Naive thymus-derived CD4-positive, alpha-beta T cell (primary cell): Measurements from ENCODE around the gene TMPRSS12. TPM values are rescaled to one million over a fixed set of nuclear protein-coding genes. Genes with fewer than 3 reads are reported as not detected.
A peak's percentile ranks its signal among the peaks of the same experiment; 100 is the strongest.
"Not testable (repeated sequence)": the region's sequence is repeated elsewhere in the genome, so short reads cannot be mapped to it uniquely, and the experiment has no call there.

Experiments used
- ATAC-seq: fragments of 150-1000 bp; cut with Tn5 transposase; 2 replicates; pipeline ENCODE4 v1.10.0; 2021; ENCODE audit warnings: mild to moderate bottlenecking, moderate library complexity
- CTCF ChIA-PET: fragments of 350-600 bp; sonication (Branson Sonifier 250); formaldehyde crosslinking; loops from one replicate; lab custom pipeline; 2021; ENCODE audit warnings: antibody characterized with exemption; lab: Charles Lee
- POLR2A ChIA-PET: fragments of 350-600 bp; sonication (Branson Sonifier 250); formaldehyde crosslinking; loops from one replicate; lab custom pipeline; 2021; ENCODE audit warnings: antibody characterized with exemption, inconsistent platforms; lab: Charles Lee
- DNase-seq, 9 donors: peaks; one replicate each; pipeline versions ENCODE4 v3.0.0 to v3.0.0-alpha.2; 2020 to 2022; ENCODE audit warnings: mixed read lengths in 1 of 9
- H3K27ac ChIP-seq: one replicate; pipeline ENCODE4 v1.7.0; 2013; ENCODE audit warnings: mild to moderate bottlenecking, low read depth, low read length, moderate library complexity
- H3K27me3 ChIP-seq, 2 donors: one replicate each; pipeline ENCODE4 v1.7.0; 2013; ENCODE audit warnings: low read length in 2 of 2, mild to moderate bottlenecking in 2 of 2, moderate library complexity in 2 of 2; ENCODE audit not compliant: control insufficient read depth in 2 of 2, insufficient read depth in 2 of 2
- H3K36me3 ChIP-seq, 3 experiments: 1 replicate in 2 of 3; 2 replicates in 1 of 3; pipeline ENCODE4 v1.7.0; 2013; ENCODE audit warnings: low read length in 3 of 3, mild to moderate bottlenecking in 3 of 3, moderate library complexity in 1 of 3; ENCODE audit not compliant: insufficient read depth in 3 of 3, control insufficient read depth in 2 of 3
- H3K4me1 ChIP-seq, 2 donors: one replicate each; pipeline ENCODE4 v1.7.0; 2013; ENCODE audit warnings: low read length in 2 of 2, mild to moderate bottlenecking in 2 of 2, moderate library complexity in 1 of 2; ENCODE audit not compliant: control insufficient read depth in 2 of 2, insufficient read depth in 2 of 2
- H3K4me3 ChIP-seq: 2 replicates; pipeline ENCODE4 v1.7.0; 2013; ENCODE audit warnings: mild to moderate bottlenecking, low read length
- H3K9me3 ChIP-seq, 3 experiments: 1 replicate in 2 of 3; 2 replicates in 1 of 3; pipeline ENCODE4 v1.7.0; 2013; ENCODE audit warnings: low read length in 3 of 3; ENCODE audit not compliant: control insufficient read depth in 2 of 3
- H3K27ac Mint-ChIP-seq, 9 donors: one replicate each; pipeline ENCODE4 v1.8.0; 2020 to 2022; ENCODE audit warnings: mixed read lengths in 9 of 9, mild to moderate bottlenecking in 8 of 9, moderate library complexity in 5 of 9, inconsistent platforms in 2 of 9
- H3K27me3 Mint-ChIP-seq, 5 donors: one replicate each; pipeline ENCODE4 v1.8.0; 2021 to 2022; ENCODE audit warnings: mixed read lengths in 5 of 5, mild to moderate bottlenecking in 1 of 5
- H3K36me3 Mint-ChIP-seq, 5 donors: one replicate each; pipeline ENCODE4 v1.8.0; 2020 to 2022; ENCODE audit warnings: mixed read lengths in 5 of 5, mild to moderate bottlenecking in 3 of 5, inconsistent platforms in 1 of 5
- H3K4me1 Mint-ChIP-seq, 7 donors: one replicate each; pipeline ENCODE4 v1.8.0; 2020 to 2022; ENCODE audit warnings: mixed read lengths in 7 of 7, mild to moderate bottlenecking in 3 of 7, inconsistent platforms in 1 of 7
- H3K4me3 Mint-ChIP-seq, 10 donors: one replicate each; pipeline ENCODE4 v1.8.0; 2020 to 2022; ENCODE audit warnings: mild to moderate bottlenecking in 10 of 10, mixed read lengths in 10 of 10, moderate library complexity in 6 of 10, inconsistent platforms in 2 of 10
- H3K9me3 Mint-ChIP-seq, 11 donors: one replicate each; pipeline ENCODE4 v1.8.0; 2020 to 2022; ENCODE audit warnings: mixed read lengths in 11 of 11, mild to moderate bottlenecking in 4 of 11, inconsistent platforms in 1 of 11, moderate library complexity in 1 of 11
- intact Hi-C, 2 donors: fragments of 100-400 bp; cut with micrococcal nuclease; formaldehyde crosslinking; loops; one replicate each; pipeline ENCODE4 v1.15.1; 2023
- polyA plus RNA-seq, 2 donors: library from polyadenylated mRNA; unstranded; fragments of 300-500 nt; fragmentation: Illumina TruSeq; gene quantifications; one replicate each; pipeline ENCODE4 v1.2.3, GENCODE V29; 2021
- total RNA-seq, 6 experiments: library from RNA in 5 of 6; stranded (reverse) in 5 of 6; gene quantifications; 1 replicate in 5 of 6; 2 replicates in 1 of 6; pipeline ENCODE4 v1.2.3 and lab custom pipeline; 2021 to 2026

Gene TMPRSS12
- total and polyA plus RNA-seq, 7 experiments from 2014 or later, result not detected

GRCh38 chr12:50912361-50912760 is 69.6 kb downstream of the TMPRSS12 start:
- H3K4me1 Mint-ChIP-seq, H3K27ac Mint-ChIP-seq, H3K27ac ChIP-seq, H3K4me3 ChIP-seq, intact Hi-C loops, H3K4me1 ChIP-seq, ATAC-seq, H3K36me3 ChIP-seq, H3K27me3 ChIP-seq, H3K4me3 Mint-ChIP-seq, DNase-seq, H3K27me3 Mint-ChIP-seq, POLR2A ChIA-PET, CTCF ChIA-PET: not testable (repeated sequence)
- H3K9me3 ChIP-seq, result peaks cover 0 to 15% (median 0%) of the 10 kb centered on the region in 3 experiments
- peaks cover 9 to 32% (median 17%) of the 10 kb centered on the region in 5 donors for H3K36me3 Mint-ChIP-seq
- H3K9me3 Mint-ChIP-seq, result peaks cover 3 to 63% (median 34%) of the 10 kb centered on the region in 11 donors

- DNase-seq (no peak), ATAC-seq (no peak)
- no peaks in the 10 kb centered on the region for H3K36me3 ChIP-seq
- H3K27ac ChIP-seq, result no peak overlapping the region
- Mint-ChIP-seq H3K27ac (peak overlapping the region in 1 of 9 donors; percentile 12), H3K9me3 (peaks cover 3 to 72% (median 39%) of the 10 kb centered on the region in 11 donors), H3K4me1 (no peaks in the 10 kb centered on the region), H3K27me3 (peaks cover 6 to 11% (median 9%) of the 10 kb centered on the region in 5 donors), H3K36me3 (peaks cover 9 to 38% (median 24%) of the 10 kb centered on the region in 5 donors), H3K4me3 (no peak overlapping the region)
- H3K27me3 ChIP-seq, result no peaks in the 10 kb centered on the region
- POLR2A ChIA-PET, result interaction anchor here (0.6 kb wide), 1 partner anchor 52 kb away, joined by 3 read pairs; no protein-coding TSS in a partner anchor
- H3K4me3 ChIP-seq, result no peak overlapping the region
- intact Hi-C loops, result no loop called here
- CTCF ChIA-PET, result interaction anchor here (1.3 kb wide), 1 partner anchor 33 kb away, joined by 4 read pairs; no protein-coding TSS in a partner anchor
- H3K9me3 ChIP-seq, result peaks cover 0 to 15% (median 0%) of the 10 kb centered on the region in 3 experiments
- H3K4me1 ChIP-seq, result no peaks in the 10 kb centered on the region
Observed at GRCh38 chr12:50913224-50913623, 70.5 kb downstream of the TMPRSS12 start.

DNA sequence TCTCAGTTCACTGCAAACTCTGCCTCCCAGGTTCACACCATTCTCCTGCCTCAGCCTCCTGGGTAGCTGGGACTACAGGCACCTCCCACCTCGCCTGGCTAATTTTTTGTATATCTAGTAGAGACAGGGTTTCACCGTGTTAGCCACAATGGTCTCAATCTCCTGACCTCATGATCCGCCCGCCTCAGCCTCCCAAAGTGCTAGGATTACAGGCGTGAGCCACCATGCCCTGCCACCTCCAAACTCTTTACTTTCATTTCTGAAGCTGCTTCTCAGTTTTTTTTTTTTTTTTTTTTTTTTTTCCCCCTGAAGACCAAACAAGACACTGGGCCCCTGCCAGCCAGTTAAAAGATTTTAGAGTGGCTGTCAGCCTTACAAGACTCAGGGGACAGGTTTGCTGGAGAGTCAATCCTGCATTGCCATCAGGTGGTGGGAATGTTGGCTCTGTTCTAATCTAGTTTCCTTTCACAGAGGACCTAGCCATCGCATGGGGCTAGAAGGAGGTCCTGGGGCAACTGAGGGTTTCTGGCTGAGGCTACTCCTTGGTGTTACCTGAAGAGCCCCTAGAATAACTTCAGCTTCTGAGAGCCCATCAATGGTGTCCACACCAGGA is 72.3 kb downstream of the TMPRSS12 start:
- H3K27me3 Mint-ChIP-seq, result peaks cover 4 to 12% (median 9%) of the 10 kb centered on the region in 5 donors
- POLR2A ChIA-PET, result no interaction called here

DNA sequence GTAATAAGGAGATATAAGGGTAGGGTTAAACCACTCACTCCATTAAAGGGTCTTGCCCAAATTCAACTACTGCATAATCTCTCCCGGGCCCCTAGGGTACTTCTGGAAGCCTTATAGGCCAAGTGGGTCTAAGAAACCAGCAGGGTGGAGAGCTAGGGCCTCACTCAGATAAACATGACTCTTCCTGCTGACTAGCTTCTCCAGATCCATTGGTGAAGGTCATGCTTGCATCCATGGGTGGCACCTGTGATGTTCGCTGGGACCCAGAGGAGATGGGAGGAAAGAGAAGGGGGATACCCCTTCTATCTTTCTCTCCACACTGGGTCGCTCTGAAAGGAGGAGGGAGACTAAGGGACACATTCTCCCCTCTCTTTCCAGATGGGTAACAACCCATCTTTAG is 73.6 kb downstream of the TMPRSS12 start:
- Mint-ChIP-seq H3K9me3 (peaks cover 3 to 73% (median 35%) of the 10 kb centered on the region in 11 donors), H3K4me1 (peaks cover 0 to 6% (median 0%) of the 10 kb centered on the region in 7 donors), H3K27ac (no peak overlapping the region), H3K36me3 (peaks cover 11 to 43% (median 26%) of the 10 kb centered on the region in 5 donors), H3K27me3 (peaks cover 4 to 14% (median 8%) of the 10 kb centered on the region in 5 donors), H3K4me3 (no peak overlapping the region)
- intact Hi-C loops, result no loop called here
- no peak overlapping the region for H3K4me3 ChIP-seq
- POLR2A ChIA-PET, result no interaction called here
- H3K9me3 ChIP-seq, result peaks cover 0 to 15% (median 0%) of the 10 kb centered on the region in 3 experiments
- DNase-seq, result no peak
- no peak for ATAC-seq
- H3K36me3 ChIP-seq, result no peaks in the 10 kb centered on the region
- H3K4me1 ChIP-seq, result no peaks in the 10 kb centered on the region
- CTCF ChIA-PET, result no interaction called here
- no peaks in the 10 kb centered on the region for H3K27me3 ChIP-seq
- no peak overlapping the region for H3K27ac ChIP-seq

More for the DNA sequence above, 72.3 kb downstream of the TMPRSS12 start:
- DNase-seq, result no peak
- Mint-ChIP-seq H3K4me1 (peaks cover 0 to 6% (median 0%) of the 10 kb centered on the region in 7 donors), H3K27ac (no peak overlapping the region), H3K9me3 (peaks cover 3 to 77% (median 39%) of the 10 kb centered on the region in 11 donors), H3K36me3 (peaks cover 14 to 41% (median 26%) of the 10 kb centered on the region in 5 donors), H3K4me3 (no peak overlapping the region)
- H3K4me1 ChIP-seq, result no peaks in the 10 kb centered on the region
- H3K27me3 ChIP-seq, result no peaks in the 10 kb centered on the region
- CTCF ChIA-PET, result no interaction called here
- H3K9me3 ChIP-seq, result peaks cover 0 to 15% (median 0%) of the 10 kb centered on the region in 3 experiments
- H3K4me3 ChIP-seq, result no peak overlapping the region
- intact Hi-C loops, result no loop called here
- no peak for ATAC-seq
- no peaks in the 10 kb centered on the region for H3K36me3 ChIP-seq
- no peak overlapping the region for H3K27ac ChIP-seq

GRCh38 chr12:50918584-50919316 is 76.0 kb downstream of the TMPRSS12 start:
- H3K4me3 ChIP-seq, result no peak overlapping the region
- intact Hi-C loops, result no loop called here
- ATAC-seq (no peak), DNase-seq (no peak)
- H3K27ac Mint-ChIP-seq, result no peak overlapping the region
- peaks cover 0 to 14% (median 0%) of the 10 kb centered on the region in 5 donors for H3K27me3 Mint-ChIP-seq
- peaks cover 4 to 27% (median 17%) of the 10 kb centered on the region in 5 donors for H3K36me3 Mint-ChIP-seq
- H3K9me3 ChIP-seq, result peaks cover 0 to 15% (median 0%) of the 10 kb centered on the region in 3 experiments
- POLR2A ChIA-PET, result no interaction called here
- H3K9me3 Mint-ChIP-seq, result peaks cover 0 to 48% (median 23%) of the 10 kb centered on the region in 11 donors
- H3K4me3 Mint-ChIP-seq, result no peak overlapping the region
- CTCF ChIA-PET, result interaction anchor here (0.7 kb wide), 1 partner anchor 548 kb away, joined by 3 read pairs; no protein-coding TSS in a partner anchor
- no peaks in the 10 kb centered on the region for H3K4me1 ChIP-seq
- peaks cover 0 to 12% (median 7%) of the 10 kb centered on the region in 7 donors for H3K4me1 Mint-ChIP-seq
- H3K27me3 ChIP-seq, result no peaks in the 10 kb centered on the region
- no peak overlapping the region for H3K27ac ChIP-seq
- no peaks in the 10 kb centered on the region for H3K36me3 ChIP-seq

DNA sequence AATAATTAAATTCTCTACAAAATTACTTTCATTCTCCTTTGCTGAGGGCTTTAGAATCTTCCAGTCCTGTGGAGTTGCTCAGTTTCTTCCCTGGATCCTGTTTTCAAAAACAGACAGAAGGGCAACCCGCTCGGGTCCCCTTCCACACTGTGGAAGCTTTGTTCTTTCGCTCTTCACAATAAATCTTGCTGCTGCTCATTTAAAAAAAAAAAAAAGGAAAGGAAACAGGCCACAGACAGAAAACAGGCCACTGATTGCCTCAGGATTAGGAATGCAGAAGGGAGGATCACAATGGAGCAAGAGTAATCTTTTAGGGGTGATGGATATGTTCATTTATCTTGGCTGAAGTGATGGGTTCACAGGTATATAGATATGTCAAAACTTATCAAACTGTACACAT is 80.1 kb downstream of the TMPRSS12 start:
- Histone ChIP-seq H3K36me3 (no peaks in the 10 kb centered on the region), H3K4me1 (peaks cover 0 to 9% of the 10 kb centered on the region in 2 donors), H3K27me3 (no peaks in the 10 kb centered on the region), H3K4me3 (no peak overlapping the region), H3K27ac (no peak overlapping the region), H3K9me3 (no peaks in the 10 kb centered on the region)
- ATAC-seq (no peak), DNase-seq (no peak)
- CTCF ChIA-PET, result no interaction called here
- Mint-ChIP-seq H3K9me3 (peaks cover 0 to 9% (median 2%) of the 10 kb centered on the region in 11 donors), H3K27ac (peak overlapping the region in 2 of 9 donors; percentile 3 to 79), H3K27me3 (peaks cover 0 to 5% (median 0%) of the 10 kb centered on the region in 5 donors), H3K36me3 (peaks cover 0 to 9% (median 6%) of the 10 kb centered on the region in 5 donors), H3K4me1 (peaks cover 8 to 37% (median 24%) of the 10 kb centered on the region in 7 donors), H3K4me3 (no peak overlapping the region)
- POLR2A ChIA-PET, result interaction anchor here (0.7 kb wide), 2 partner anchors 25 to 66 kb away, joined by 3 read pairs; no protein-coding TSS in a partner anchor
- intact Hi-C loops, result no loop called here
